HG03045 (cell line): ENCODE data around the gene PAX8.

Experiments used
- ATAC-seq: cut with Tn5 transposase; IDR thresholded peaks from one replicate; pipeline ENCODE4 v1.9.1; 2021; ENCODE audit warnings: mild to moderate bottlenecking, moderate library complexity; ENCODE audit not compliant: unreplicated experiment

The PAX8 gene

DNA sequence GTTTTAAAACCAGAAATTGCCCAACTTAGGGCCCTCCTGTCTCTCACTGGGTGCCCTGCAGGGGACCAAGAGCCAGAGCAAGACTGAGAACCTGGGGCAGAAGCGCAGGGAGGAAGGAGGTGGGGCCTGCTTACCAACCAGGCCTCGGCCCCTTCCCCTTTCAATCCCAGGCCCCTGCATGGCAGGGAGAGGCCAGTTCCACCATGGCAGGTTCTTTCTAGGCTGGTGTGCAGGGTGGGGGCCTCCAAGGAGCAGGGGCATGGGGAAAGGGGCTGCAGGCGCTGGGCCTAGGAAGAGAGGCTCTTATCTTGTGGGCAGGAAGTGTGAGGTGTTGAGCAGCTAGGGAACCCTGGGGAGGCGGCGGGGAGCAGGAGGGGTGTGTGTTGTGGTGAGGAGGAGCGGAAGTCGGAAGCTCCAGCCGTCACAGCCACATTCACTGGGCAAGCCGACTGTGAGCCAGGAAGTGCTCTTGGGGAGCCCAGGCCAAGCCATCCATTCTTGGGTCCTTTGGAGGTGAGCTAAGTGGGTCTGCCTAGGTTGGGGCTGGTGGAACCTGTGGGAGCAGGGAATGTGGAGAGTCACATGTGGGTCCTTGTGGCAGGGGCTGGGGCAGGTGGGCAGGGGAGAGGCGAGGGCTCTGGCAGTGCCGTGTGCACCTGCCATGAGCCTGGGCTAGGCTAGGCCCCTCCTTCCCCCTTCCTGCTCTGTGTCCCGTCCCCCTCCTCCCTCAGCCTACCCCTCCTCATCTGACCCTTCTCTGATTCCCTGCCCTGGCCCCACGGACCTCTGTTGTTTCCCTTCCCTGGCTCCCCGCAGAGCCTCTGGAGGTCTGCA lies 105.0 kb downstream of the PAX8 start, which contains the start of gene PSD4:
TSS of gene PSD4 (plus strand) at position 430 of the 834 bp plus-strand sequence. CDS start 8,486 bp downstream, outside the sequence.
- ATAC-seq: peak; percentile 83

DNA sequence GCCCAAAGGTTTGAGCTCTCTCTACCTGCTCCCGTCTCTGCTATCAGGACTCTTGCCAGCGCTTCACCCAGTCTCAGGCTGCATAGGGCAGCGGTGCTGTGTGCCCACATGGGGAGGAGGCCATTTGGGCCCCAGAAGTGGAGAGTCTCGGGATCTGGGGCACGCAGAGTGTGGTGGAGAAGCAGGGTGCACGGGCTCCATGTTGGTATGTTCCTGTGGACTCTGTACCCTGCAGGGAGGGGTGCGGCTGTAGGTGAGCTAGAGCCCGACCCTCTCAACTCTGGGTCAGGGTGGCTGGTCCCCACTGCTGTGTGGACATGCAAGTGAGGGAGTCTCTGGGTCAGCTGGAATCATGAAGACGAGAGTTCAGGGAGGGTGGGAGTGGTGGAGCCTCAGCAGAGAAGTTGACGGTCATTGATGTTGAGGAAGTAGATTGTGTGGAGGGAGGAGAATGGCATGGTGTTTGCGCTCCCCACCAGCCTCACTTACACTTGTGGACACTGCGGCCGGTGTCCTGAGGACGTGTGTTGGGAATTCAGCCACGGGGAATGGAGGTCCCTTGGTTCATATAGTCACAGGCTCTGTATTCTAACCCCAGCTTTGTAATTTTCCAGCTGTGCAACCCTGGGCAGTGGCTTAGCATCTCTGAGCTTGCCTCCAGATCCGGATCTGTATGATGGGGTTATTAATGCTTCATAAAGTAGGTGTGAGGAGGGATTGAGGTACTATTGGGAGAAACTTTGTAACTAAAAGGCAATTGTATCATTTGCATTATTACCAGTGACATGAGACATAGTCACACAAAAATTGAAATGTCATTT lies 105.8 kb downstream of the PAX8 start:
- ATAC-seq: no peak

DNA sequence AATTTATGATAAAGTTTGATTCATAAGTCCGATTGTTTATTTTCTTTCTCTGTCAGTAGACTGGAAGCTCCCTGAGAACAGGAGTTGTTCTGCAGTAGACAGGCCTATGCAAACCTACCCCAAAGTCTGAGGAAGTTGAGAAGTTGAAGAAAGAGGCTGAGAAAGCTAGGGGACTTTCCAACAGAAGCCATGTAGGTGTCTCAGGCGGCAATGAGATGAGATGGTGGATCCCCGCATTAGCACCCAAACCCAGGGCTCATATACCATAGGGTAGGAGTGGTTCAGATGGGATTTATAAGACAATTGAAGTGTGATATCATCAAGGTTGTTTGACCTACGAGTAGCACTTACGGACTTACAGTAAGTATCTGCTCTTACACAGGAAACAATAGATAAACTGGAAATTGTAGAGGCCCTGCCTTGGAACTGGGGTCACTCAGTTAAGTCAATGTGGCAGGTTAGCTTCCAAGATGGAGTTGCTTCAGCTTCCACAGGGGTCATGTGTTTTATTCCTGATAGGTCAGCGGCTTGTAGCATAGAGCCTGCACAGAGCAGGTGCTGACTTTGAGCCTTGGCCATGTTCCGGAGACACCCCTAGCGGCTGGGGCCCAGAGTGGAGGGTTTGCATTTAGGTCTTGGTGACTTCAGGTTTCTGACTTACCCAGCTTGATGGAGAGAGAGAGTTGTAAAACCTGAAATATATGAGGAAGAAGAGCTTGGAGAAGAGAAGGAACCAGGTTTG lies 107.2 kb downstream of the PAX8 start:
- no peak for ATAC-seq

- ATAC-seq: no peak
Measured at GRCh38 chr2:113169586-113169985, 109.1 kb downstream of the PAX8 start.

- ATAC-seq: no peak
Measured at GRCh38 chr2:113169002-113169530, 109.7 kb downstream of the PAX8 start.

DNA sequence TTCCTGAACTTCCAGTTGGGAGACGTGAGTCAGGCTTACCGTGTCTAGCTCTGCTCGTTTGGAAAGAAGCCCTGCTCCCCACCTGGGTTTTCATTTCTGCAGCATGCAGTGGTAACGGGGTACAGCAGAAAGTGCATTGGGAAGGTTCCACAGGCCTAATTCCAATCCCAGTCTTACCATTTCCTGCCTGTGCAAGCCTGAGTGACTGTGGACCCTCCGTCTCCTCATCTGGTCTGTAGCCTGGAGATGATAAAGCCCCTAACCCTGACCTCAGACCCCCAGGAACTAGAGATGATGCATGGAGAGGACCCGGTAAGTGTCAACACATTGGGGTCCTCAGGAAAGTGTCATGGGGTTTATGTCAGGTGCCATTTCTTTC lies 110.8 kb downstream of the PAX8 start:
- no peak for ATAC-seq

DNA sequence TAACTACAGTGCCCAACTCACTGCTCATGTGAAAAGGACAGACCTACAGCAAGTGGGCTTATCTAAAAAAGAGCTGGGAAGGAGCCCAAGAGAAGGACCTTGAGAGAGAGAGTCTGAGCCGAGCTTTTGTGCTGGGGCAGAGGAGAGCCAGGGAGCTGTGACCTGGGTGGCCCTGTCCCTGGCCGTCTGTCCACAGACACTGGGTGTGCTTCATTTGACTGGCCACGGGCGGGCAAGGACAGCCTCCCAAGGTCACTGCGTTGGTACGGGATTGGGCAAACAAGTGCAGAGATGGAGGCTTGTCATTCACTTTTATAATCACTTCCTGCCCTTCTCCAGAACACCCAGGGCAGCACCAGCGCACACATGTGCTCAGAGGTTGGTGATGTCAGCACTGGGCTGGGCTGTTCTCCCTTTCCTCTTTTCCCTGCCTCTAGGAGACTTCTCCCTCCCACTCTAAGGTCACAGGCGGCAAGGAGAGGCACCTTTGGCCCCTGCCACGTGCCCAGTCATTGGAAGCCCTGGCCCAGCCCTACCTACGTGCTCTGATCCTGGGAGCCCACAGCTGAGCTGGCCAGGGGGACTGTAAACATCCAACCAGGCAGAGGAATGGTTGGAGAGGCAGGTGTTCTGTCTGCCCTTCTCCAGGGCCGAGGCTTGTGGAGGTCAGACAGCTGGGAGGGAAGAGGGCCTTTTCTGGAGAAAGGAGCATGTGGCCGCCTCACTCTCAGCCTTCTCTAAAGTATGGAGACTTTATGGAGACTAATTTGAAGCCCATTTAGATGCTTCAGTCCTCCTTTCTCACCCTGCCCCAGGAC lies 111.4 kb downstream of the PAX8 start:
- ATAC-seq: no peak

- ATAC-seq: no peak
Measured at GRCh38 chr2:113166187-113166645, 112.5 kb downstream of the PAX8 start.
